Astrocyte (in vitro differentiated cells and primary cell): ENCODE data around the gene TMOD3. TPM values are rescaled to one million over a fixed set of nuclear protein-coding genes. Genes with fewer than 3 reads are reported as not detected.

Source experiments
- DNase-seq: peaks from one replicate; pipeline ENCODE4 v3.0.0-alpha.2; 2010; ENCODE audit warnings: low read depth
- FAIRE-seq: peaks from 2 replicates; lab custom pipeline; 2011; peaks lifted over from hg19 to GRCh38; lab: Jason Lieb, UNC
- H2AFZ ChIP-seq: 2 replicates; pipeline ENCODE4 v1.6.0; 2012; ENCODE audit warnings: low read depth, low read length, inconsistent platforms
- H3K27ac ChIP-seq: 2 replicates; pipeline ENCODE4 v1.5.1; 2011; ENCODE audit warnings: low read depth, low read length, inconsistent platforms
- H3K27me3 ChIP-seq: 2 replicates; pipeline ENCODE4 v1.6.0; 2011; ENCODE audit warnings: low read length, inconsistent platforms; ENCODE audit not compliant: insufficient read depth
- H3K36me3 ChIP-seq: 2 replicates; pipeline ENCODE4 v1.5.1; 2011; ENCODE audit warnings: low read length, inconsistent platforms; ENCODE audit not compliant: insufficient read depth
- H3K4me1 ChIP-seq: 2 replicates; pipeline ENCODE4 v1.5.1; 2011; ENCODE audit warnings: low read length, inconsistent platforms; ENCODE audit not compliant: insufficient read depth
- H3K4me2 ChIP-seq: 2 replicates; pipeline ENCODE4 v1.6.0; 2012; ENCODE audit warnings: low read length, inconsistent platforms
- H3K4me3 ChIP-seq: 2 replicates; pipeline ENCODE4 v1.5.1; 2011; ENCODE audit warnings: low read depth, mild to moderate bottlenecking, low read length, inconsistent platforms; ENCODE audit not compliant: insufficient read depth
- H3K79me2 ChIP-seq: 2 replicates; pipeline ENCODE4 v1.6.0; 2012; ENCODE audit warnings: mild to moderate bottlenecking, low read length, inconsistent platforms; ENCODE audit not compliant: insufficient read depth
- H3K9ac ChIP-seq: 2 replicates; pipeline ENCODE4 v1.6.0; 2012; ENCODE audit warnings: mild to moderate bottlenecking, low read length, inconsistent platforms
- H3K9me3 ChIP-seq: 2 replicates; pipeline ENCODE4 v1.5.1; 2012; ENCODE audit warnings: low read depth, mild to moderate bottlenecking, low read length, inconsistent platforms; ENCODE audit not compliant: insufficient read depth
- H4K20me1 ChIP-seq: 2 replicates; pipeline ENCODE4 v1.6.0; 2012; ENCODE audit warnings: low read length, inconsistent platforms; ENCODE audit not compliant: insufficient read depth
- H3K27ac Mint-ChIP-seq: one replicate; pipeline ENCODE4 v1.8.0; 2021; ENCODE audit warnings: mild to moderate bottlenecking, mixed read lengths; ENCODE audit not compliant: unreplicated experiment
- H3K27me3 Mint-ChIP-seq: one replicate; pipeline ENCODE4 v1.8.0; 2021; ENCODE audit warnings: low read depth, mixed read lengths; ENCODE audit not compliant: unreplicated experiment
- H3K36me3 Mint-ChIP-seq: one replicate; pipeline ENCODE4 v1.8.0; 2021; ENCODE audit warnings: low read depth, mixed read lengths; ENCODE audit not compliant: unreplicated experiment
- H3K4me1 Mint-ChIP-seq: one replicate; pipeline ENCODE4 v1.8.0; 2021; ENCODE audit warnings: low read depth, mixed read lengths; ENCODE audit not compliant: unreplicated experiment
- H3K4me3 Mint-ChIP-seq: one replicate; pipeline ENCODE4 v1.8.0; 2021; ENCODE audit warnings: mild to moderate bottlenecking, moderate library complexity, mixed read lengths; ENCODE audit not compliant: unreplicated experiment
- H3K9me3 Mint-ChIP-seq: one replicate; pipeline ENCODE4 v1.8.0; 2021; ENCODE audit warnings: mild to moderate bottlenecking, mixed read lengths; ENCODE audit not compliant: unreplicated experiment
- EZH2 ChIP-seq: IDR thresholded peaks from 2 replicates; pipeline ENCODE4 v1.6.1; 2012; ENCODE audit warnings: mild to moderate bottlenecking, low read length, inconsistent platforms; ENCODE audit not compliant: insufficient read depth
- total RNA-seq: library from RNA; stranded (reverse); gene quantifications from 2 replicates; pipeline ENCODE4 v1.2.1, GENCODE V29; 2021
- TF ChIP-seq, protein P1 (sequence below): IDR thresholded peaks from 2 replicates; pipeline ENCODE4 v1.5.1; 2011; ENCODE audit warnings: low read depth, mild to moderate bottlenecking, inconsistent platforms, low read length, moderate library complexity; ENCODE audit not compliant: insufficient read depth

Gene TMOD3
- total RNA-seq, 1 donor from 2014 or later = 65.2 TPM

DNA sequence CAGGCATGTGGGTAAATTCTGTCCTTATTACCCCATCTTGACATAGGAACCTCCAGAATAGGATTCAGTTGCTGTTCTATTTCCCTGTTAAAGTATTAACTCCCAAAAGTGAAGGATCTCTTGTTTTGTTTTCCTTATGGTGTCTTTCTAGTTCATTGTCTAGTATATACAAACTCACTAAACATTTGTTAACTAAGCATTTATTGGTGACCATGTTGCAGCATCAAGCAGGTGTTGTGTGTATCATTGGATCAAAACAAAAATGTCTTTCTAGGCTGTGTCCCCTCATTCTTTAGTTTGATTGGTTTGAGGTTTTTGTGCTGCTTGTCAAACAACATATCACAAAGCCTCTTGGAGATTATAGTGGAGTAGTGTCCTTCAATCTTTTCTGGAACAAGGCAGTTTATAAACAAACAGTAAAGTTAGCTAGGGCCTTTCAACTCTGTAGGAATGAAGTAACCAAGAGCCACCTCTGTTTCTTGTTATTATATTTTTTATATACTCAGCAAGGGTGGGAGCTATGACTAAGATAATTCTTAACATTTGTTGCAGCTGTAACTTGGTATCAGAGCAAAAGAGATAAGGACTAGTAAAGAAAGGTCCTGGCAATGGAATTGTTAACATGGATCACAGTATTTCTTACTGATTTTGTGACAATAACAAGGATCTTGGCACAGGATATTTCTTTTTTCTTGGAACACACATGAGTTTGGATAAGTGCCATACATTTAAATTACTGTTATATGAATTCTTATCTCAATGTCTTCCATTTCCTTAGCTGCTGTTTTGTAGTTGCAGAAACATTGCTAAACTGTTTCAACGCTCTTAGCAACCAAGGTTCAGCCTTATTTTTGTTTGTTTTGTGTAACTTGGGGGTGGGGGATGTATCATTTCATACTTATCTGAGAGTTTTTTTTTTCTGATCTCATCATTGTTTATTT lies 49.3 kb downstream of the TMOD3 start:
- Mint-ChIP-seq H3K4me3 (no peak overlapping the region), H3K4me1 (peaks cover 27% of the 10 kb centered on the region), H3K9me3 (no peaks in the 10 kb centered on the region), H3K36me3 (peaks cover 13% of the 10 kb centered on the region), H3K27me3 (no peaks in the 10 kb centered on the region), H3K27ac (peak overlapping the region; percentile 69)
- peak overlapping the region; percentile 30 for H3K9ac ChIP-seq
- peak overlapping the region; percentile 35 for H3K4me2 ChIP-seq
- no peaks in the 10 kb centered on the region for H3K36me3 ChIP-seq
- no peaks in the 10 kb centered on the region for H3K27me3 ChIP-seq
- DNase-seq (peak; percentile 62), FAIRE-seq (no peak)
- peaks cover 49% of the 10 kb centered on the region for H3K79me2 ChIP-seq
- H2AFZ ChIP-seq = no peak overlapping the region
- H3K4me3 ChIP-seq = no peak overlapping the region
- peaks cover 4% of the 10 kb centered on the region for H4K20me1 ChIP-seq
- H3K27ac ChIP-seq = peak overlapping the region; percentile 79
- peaks cover 44% of the 10 kb centered on the region for H3K4me1 ChIP-seq
- TF ChIP-seq, protein P1, sequence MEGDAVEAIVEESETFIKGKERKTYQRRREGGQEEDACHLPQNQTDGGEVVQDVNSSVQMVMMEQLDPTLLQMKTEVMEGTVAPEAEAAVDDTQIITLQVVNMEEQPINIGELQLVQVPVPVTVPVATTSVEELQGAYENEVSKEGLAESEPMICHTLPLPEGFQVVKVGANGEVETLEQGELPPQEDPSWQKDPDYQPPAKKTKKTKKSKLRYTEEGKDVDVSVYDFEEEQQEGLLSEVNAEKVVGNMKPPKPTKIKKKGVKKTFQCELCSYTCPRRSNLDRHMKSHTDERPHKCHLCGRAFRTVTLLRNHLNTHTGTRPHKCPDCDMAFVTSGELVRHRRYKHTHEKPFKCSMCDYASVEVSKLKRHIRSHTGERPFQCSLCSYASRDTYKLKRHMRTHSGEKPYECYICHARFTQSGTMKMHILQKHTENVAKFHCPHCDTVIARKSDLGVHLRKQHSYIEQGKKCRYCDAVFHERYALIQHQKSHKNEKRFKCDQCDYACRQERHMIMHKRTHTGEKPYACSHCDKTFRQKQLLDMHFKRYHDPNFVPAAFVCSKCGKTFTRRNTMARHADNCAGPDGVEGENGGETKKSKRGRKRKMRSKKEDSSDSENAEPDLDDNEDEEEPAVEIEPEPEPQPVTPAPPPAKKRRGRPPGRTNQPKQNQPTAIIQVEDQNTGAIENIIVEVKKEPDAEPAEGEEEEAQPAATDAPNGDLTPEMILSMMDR = no peak
- TF ChIP-seq EZH2 = no peak
- no peaks in the 10 kb centered on the region for H3K9me3 ChIP-seq

DNA sequence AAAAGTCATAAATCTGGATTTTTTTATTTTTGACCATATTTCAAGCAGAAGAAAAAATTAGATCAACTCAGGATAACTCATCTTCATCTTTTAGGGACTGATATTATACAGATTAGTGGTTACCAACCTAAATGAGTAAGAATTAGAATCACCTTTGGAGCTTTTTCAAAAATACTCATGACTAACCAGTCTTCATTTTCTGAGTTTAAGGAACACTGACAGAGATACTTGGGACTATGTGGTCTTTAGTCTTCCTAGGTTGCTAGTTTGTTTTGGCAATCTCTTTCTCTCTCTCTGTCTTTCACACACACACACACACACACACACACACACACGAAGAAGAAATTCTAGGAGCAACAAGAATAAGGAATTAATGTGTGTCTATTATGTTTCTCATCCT lies 50.1 kb downstream of the TMOD3 start:
- H3K27me3 ChIP-seq = no peaks in the 10 kb centered on the region
- H3K27ac ChIP-seq = peak overlapping the region; percentile 79
- DNase-seq (peak; percentile 81), FAIRE-seq (peak; percentile 26)
- no peak overlapping the region for H3K4me3 Mint-ChIP-seq
- no peaks in the 10 kb centered on the region for H3K36me3 ChIP-seq
- no peak overlapping the region for H3K4me3 ChIP-seq
- H3K9me3 ChIP-seq = no peaks in the 10 kb centered on the region
- no peaks in the 10 kb centered on the region for H3K27me3 Mint-ChIP-seq
- H3K4me1 Mint-ChIP-seq = peaks cover 31% of the 10 kb centered on the region
- peaks cover 57% of the 10 kb centered on the region for H3K79me2 ChIP-seq
- H3K36me3 Mint-ChIP-seq = peaks cover 14% of the 10 kb centered on the region
- H4K20me1 ChIP-seq = peaks cover 11% of the 10 kb centered on the region
- peak overlapping the region; percentile 41 for H3K9ac ChIP-seq
- H3K9me3 Mint-ChIP-seq = no peaks in the 10 kb centered on the region
- TF ChIP-seq EZH2 = no peak
- TF ChIP-seq, protein P1 = no peak
- H3K4me1 ChIP-seq = peaks cover 46% of the 10 kb centered on the region
- H2AFZ ChIP-seq = no peak overlapping the region
- H3K27ac Mint-ChIP-seq = no peak overlapping the region
- H3K4me2 ChIP-seq = peak overlapping the region; percentile 35

DNA sequence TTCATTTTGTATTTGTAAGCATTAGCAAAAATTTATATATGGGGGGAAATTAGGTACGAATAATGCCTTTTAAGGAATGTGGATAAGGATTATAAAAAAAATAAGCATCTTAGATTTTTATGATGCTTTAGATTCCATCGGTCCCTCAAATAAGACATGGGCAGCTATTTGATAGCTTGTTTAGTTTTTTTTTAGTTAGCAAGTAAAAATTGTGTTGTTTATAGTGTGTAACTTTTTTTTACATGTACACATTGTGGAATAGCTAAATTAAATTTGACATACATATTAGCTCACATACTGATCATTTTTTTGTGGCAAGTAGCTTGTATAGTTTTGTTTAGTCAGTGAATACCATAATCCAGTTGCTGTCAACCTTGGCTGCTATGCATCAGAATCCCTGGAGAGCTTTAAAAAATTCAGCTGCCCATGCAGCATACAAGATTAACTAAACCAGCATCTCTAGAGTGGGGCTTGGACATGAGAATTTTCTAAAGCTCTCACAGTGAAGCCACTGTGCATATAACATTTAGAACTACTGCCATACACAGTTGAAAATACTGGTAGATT lies 53.9 kb downstream of the TMOD3 start:
- Histone ChIP-seq H3K9ac (no peak overlapping the region), H3K4me3 (no peak overlapping the region), H3K27ac (no peak overlapping the region), H3K4me2 (peak overlapping the region; percentile 11), H4K20me1 (peaks cover 15% of the 10 kb centered on the region), H2AFZ (no peak overlapping the region), H3K79me2 (peaks cover 39% of the 10 kb centered on the region), H3K36me3 (no peaks in the 10 kb centered on the region), H3K27me3 (no peaks in the 10 kb centered on the region), H3K9me3 (no peaks in the 10 kb centered on the region), H3K4me1 (peaks cover 34% of the 10 kb centered on the region)
- no peak overlapping the region for H3K4me3 Mint-ChIP-seq
- no peak overlapping the region for H3K27ac Mint-ChIP-seq
- H3K36me3 Mint-ChIP-seq = peaks cover 6% of the 10 kb centered on the region
- peaks cover 4% of the 10 kb centered on the region for H3K9me3 Mint-ChIP-seq
- DNase-seq (peak; percentile 63), FAIRE-seq (no peak)
- peaks cover 22% of the 10 kb centered on the region for H3K4me1 Mint-ChIP-seq
- no peak for TF ChIP-seq EZH2
- TF ChIP-seq, protein P1 = no peak
- H3K27me3 Mint-ChIP-seq = no peaks in the 10 kb centered on the region
